GM04503 (cell line): ENCODE results near the gene GET4.
"Not testable (repeated sequence)": the region's sequence is repeated elsewhere in the genome, so short reads cannot be mapped to it uniquely, and the experiment has no call there.

ENCODE experiments used
- DNase-seq: peaks from one replicate; pipeline ENCODE4 v3.0.0-alpha.2; 2012; ENCODE audit warnings: low read depth

Gene GET4

GRCh38 chr7:871900-872537 is 4.3 kb upstream of the GET4 start:
- DNase-seq: no peak

- DNase-seq: not testable (repeated sequence)
These were observed 3.7 kb upstream of the GET4 start for GRCh38 chr7:872685-873084.

GRCh38 chr7:873367-874002 is 2.9 kb upstream of the GET4 start:
- DNase-seq: peak; percentile 19

- DNase-seq: no peak
These were observed 2.2 kb upstream of the GET4 start for GRCh38 chr7:874031-874749.

DNA sequence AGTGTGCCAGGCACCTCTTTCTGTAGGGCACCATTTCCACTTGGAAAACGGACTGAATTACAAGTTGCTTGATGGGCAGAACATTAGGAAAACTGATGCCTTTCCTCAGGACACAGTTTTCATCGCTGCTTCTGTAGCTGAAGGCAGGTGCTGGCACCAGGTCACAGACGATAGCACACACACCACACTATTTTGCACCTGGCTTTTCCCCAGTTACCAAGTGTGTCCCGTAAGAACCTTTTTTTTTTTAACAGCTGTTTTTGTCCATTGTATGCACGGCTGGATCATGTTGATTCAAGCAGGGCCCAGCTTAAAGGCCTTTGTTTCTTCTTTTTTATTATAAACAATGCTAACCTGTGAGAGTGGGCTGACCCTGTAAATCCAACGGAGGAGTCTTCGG is 1.3 kb upstream of the GET4 start:
- no peak for DNase-seq

DNA sequence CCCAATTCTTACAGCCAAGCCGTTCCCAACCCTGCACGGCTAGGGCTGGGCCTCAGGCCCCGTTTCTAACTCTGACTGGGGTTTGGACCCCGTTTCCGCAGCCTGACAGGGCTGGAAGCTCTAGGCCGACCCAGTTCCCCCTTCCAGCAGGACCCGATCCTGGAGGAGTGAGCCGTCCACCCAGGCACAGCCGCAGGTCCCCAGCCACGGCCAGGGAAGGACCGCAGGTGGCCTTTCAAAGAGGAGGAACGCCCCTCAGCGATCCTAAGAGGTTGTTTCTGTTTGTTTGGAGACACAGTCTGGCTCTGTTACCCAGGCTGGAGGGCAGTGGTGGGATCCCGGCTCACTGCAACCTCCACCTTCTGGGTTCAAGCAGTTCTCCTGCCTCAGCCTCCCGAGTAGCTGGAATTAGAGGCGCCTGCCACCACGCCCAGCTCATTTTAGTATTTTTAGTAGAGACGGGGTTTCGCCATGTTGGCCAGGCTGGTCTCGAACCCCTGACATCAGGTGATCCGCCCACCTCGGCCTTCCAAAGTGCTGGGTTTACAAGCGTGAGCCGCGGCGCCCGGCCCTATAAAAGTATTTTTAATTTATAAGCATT is 778 bp upstream of the GET4 start:
- no peak for DNase-seq

DNA sequence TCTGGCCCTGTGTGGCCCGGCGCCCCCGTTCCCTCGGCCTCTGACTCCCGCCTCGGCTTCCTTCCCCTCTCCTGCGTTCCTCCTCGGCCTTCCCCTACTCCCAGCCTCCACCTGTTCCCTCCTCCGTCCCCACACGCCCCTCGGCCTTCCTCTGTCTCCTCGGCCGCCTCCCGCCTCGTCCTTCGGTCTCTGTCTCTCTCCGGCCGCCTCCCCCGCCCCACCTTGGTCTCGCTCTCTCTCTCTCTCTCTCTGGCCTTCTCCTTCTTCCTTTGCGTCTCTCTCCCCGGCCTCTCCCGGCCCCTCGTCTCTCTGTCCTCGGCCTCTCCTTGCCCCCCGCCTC is 588 bp downstream of the GET4 start:
- DNase-seq: no peak

DNA sequence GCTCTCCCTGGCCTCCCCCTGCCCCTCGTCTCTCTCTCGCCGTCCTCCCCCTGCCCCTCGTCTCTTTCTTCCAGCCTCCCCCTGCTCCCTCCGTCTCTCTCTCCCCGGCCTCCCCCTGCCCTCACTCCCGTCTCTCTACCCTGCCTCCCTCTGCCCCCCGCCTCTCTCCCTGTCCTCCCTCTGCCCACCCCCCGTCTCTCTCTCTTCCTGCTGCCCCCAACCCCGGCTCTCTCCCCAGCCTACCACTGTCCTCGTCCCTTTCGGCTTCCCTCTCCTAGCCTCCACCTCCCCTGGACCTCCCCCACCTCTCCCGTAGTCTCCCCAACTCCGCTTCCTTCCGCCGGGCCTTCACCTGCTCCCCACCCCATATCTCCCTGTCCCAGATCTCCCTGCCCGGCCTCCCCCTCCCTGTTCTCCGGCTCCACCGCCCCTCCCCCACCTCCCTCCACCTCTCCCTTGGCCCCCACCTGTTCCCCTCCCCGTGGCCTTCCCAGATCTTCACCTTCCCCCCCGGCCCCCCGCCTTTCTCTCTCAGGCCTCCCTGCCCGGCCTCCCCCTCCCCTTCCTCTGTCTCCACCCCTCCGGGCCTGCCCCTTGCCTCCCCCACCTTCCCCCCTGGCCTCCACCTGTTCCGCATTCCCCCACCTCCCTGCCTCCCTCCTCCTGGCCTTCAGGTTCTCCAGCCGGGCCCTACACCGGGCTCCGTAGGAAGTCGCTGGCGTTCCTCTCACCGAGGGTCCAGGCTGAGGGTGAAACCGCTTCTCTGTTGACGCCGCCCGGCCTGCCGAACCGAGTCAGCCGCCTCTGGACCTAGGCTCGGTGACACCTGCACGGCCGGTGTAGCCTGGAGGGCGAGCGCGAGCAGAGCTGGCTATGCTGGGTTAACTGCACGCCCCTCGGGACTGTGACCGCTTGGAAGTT is 1.2 kb downstream of the GET4 start:
- no peak for DNase-seq

DNA sequence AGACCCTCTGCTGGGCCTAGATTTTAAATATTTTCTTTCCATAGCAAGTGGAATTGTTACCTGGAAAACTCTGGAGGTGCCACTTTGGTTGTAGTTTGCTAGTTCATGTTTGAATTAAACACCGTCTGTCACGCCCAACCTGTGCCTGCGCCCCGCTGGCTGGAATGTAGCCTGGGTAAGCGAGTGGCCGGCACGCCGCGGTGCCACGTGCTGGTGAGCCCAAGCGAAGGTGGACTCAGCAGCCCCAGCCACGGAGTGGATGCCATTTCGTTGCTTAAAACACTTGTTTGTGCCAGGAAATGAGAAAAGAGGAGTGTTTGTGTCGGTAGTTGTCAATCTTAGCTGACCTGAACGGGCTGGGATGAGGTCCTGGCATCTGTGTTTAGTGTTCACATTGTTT is 2.7 kb downstream of the GET4 start:
- no peak for DNase-seq

DNA sequence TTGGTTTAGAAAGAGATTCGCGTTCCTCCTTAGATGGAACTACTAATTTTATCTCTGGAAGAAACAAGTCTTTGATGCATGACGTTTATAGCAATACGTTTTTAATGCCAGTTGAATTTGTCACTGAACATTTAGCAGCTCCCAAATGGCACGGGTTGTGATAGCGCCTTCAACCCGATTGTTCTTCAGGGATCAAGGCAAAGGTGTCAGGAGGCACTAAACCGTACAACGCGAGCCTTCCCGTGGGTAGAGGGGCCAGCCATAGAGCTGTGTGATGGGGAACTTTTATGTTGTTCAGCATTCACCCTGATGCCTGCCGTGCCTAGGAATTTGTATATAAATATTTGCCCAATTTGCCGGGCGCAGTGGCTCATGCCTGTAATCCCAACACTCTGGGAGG is 3.4 kb downstream of the GET4 start:
- DNase-seq: no peak

DNA sequence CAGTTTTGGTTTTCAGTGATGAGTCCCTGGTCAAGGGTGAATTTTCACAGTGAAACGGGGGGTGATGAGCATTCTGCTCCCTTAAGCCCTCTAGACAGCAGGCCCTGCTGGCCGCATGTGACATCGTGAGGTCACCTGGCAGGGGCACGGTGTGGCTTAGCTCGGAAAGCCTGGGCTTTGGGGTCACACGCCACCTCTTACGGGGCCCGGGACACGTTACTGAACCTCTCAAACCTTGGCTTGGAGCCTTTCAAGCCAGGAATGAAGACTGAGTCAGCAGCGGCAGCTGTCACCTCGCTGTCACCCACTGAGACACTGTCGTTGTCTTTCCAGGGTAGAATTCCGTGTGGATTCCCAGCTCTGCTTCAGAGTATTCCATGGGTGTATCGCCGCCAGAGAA is 4.1 kb downstream of the GET4 start:
- DNase-seq: no peak

DNA sequence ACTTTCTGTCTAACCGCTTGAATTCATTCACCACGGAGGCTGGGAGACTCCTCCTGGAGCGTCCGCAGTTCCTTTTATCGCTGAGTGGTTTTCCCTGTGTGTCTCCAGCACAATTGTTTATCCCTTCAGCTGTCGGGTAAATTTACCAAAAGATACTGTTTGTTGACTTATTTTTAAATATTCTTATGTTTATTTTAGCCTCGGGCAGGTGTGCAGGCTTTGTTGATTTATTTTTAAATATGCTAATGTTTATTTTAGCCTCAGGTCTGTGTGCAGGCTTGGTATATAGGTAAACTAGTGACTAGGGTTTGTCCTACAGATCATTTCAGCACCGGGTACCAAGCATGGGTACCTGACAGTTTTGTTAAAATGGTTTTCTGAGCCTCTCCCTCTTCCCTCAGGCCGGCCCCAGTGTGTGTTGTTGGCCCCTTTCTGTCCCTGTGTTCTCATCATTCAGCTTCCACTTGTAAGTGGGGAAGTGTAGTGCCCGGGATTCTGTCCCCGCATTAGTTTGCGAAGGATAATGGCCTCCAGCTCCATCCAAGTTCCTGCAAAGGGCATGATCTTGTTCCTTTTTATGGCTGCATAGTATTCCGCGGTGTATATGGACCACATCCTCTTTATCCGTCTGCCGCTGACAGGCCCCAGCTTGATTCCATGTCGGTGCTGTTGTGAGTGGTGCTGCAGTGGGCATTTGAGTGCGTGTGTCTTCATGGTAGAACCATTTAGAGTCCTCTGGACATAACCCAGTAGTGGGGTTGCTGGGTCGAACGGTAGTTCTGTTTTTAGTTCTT is 5.3 kb downstream of the GET4 start:
- DNase-seq: no peak

GRCh38 chr7:882336-883035 is 6.1 kb downstream of the GET4 start:
- no peak for DNase-seq

DNA sequence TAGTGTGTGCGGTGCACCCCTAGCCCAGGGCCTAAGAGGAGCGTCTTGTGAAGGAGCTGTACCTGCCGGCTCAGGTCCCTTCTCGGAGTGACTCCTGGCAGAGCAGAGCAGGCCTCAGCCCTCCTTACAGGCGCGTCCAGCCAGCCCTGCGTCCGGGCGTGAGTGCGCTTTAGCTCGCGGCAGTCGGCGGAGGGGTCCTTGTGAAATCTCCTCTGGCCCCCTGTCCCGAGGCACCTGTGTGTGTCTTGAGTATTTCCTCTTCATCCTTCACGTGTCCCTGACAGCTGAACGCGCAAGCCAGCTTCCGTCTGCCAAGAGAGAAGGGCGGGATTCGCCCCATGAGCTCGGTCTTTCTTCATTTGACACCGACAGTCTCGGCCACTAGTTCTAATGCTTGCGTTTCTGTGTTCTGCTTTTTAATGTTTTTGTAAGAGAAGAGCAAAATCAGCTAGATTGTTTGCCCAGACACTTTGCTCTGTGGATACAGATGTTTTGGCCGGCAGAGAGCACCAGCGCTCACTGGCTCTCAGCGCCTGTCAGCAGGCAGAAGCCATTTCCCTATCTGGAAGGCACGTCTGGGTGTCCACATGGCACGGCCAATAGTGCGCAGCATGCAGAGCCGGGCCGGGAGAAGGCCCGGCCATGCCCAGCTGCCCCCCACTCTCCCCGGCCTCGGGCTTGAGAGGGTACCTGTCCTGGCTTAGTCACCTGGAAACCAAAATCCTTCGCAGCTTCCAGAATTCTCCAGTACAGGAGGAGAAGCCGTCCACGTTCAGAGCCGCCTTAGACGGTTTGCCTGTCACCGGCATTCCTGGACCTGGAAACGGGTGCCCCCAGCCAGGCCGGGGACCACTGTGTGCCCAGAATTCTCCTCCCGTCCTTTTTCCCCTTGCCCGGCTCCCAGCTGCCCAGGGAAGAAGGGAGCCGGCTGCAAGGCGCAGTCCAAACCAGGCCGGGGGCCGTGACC is 7.0 kb downstream of the GET4 start:
- no peak for DNase-seq

DNA sequence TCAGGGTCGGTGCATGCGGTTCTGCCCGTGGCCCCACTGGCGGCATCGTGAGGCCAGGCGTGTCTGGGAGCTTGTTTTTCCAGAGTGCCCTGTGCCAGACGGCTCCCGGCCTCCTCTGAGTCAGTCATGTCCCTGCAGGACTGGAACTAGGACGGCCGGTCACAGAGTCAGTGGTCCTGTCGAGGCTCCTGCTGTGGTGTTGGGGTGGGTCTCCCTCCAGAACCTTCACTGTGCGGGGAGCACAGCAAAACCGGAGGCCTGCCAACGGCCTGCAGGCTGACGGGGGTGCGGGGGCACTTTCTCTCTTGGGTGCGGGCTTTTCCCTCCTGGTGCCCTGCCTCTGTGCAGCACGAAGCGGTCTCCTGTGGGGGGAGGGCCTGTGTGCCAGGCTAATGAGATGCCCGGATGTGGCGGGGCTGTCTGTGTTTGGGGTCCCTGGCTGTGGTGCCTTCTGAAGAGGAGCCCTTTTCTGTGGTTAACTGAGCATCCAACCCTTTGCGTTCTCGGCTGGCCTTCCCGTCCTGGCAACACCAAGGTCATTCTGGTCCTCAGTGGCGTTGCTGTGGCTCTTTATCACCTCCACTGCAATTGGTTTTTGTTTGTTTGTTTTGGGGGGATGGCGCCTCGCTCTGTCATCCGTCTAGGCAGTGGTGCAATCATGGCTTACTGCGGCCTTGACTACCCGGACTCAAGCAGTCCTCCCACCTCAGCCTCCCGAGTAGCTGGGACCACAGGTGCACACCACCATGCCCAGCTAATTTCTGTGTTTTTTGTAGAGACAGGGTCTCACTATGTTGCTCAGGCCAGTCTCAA is 8.0 kb downstream of the GET4 start:
- no peak for DNase-seq

- no peak for DNase-seq
These were observed 9.0 kb downstream of the GET4 start for GRCh38 chr7:885261-885892.

- DNase-seq: no peak
These were observed 9.7 kb downstream of the GET4 start for GRCh38 chr7:885893-886625.
